GM13976 (cell line): ENCODE measurements around the gene TGFBI.

Source experiments
- DNase-seq: peaks from one replicate; pipeline ENCODE4 v3.0.0; 2012; ENCODE audit warnings: low spot score
- CTCF ChIP-seq: IDR thresholded peaks from 2 replicates; pipeline ENCODE4 v1.5.1; 2012; ENCODE audit warnings: borderline replicate concordance, mild to moderate bottlenecking; ENCODE audit not compliant: insufficient read depth; ENCODE audit errors: extremely low read depth, missing control alignments, control extremely low read depth
- in situ Hi-C: fragments of 300-500 bp; cut with MboI; formaldehyde crosslinking; loops from one replicate; pipeline ENCODE4 v1.12.0; 2022; ENCODE audit warnings: low sequenced_read_pairs, mixed read lengths, inconsistent platforms; ENCODE audit not compliant: unreplicated experiment

The TGFBI gene

DNA sequence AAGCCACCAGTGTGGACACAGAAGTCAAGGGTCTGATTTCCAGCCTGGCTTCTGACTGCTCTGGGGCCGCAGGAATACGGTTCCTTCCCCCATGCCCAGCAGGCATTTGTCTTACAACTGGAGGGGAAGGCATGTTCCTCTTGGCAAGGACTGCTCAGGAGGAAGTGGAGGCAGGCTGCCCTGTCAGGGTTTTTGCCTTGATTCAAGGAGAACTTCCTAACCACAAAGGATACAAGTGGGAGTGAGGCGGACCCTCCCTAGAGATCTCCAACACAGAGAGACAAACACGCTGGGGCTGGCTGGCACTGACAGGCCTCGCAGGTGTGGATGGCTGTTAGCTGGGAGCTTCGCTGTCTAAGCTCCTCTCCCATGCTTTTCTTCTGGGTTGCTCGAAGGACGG is 19.1 kb downstream of the TGFBI start:
- in situ Hi-C loops, result no loop called here
- no peak for TF ChIP-seq CTCF
- no peak for DNase-seq

DNA sequence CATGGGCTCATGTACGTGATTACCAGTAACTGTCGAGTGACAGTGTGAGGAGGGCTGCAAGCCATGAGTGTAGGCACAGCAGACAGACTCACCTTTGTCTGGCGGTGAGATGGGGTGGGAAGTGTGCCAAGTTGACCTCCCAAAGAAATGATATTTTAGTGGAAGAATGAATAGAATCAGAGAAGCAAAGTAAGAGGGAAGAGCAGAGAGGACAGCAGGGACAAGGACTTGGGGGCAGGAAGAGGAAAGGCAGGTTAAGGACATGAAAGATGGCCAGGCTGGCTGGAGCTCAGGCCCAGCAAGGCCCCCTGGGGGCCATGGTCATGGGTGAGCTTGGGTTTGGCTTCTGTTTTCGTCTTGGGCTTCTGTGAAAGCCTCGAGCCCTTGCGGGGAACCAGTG is 20.2 kb downstream of the TGFBI start:
- TF ChIP-seq CTCF, result no peak
- DNase-seq, result no peak
- in situ Hi-C loops, result no loop called here

DNA sequence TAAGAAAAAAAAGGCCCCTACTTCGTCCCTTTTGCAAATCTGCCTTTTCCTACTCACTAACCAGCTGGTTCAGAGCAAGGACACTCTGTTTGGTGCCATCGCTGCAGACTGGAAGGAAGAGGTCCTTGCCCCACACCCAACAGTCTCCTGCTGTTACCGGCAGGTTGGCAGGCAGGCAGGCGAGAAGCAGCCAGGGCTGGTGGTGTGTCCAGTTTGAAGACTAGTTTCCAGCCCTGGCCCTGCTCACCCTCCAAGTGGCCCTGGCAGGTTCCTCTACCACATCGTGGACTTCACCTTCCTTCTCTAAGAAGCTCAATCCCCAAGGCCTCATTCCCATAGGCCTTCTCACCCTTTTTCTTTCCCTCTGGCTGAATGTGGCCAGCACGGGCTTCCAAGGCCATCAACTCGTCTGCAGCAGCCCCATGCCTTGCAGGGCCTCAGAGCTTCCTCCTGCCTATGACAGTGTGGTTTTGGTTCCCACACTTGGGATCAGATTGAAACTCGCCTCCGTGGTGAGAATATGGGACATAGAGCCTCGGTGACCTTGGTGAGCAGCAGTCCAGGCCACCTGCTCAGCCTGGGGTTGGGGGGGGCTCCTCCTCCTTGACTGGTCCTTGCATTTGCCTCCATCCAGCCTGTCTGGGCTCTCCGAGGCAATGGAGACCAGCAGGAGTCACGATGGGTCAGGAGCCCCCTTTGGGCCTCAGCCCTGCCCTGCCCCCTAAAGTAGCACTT is 22.9 kb downstream of the TGFBI start:
- in situ Hi-C loops, result no loop called here
- DNase-seq, result no peak
- TF ChIP-seq CTCF, result no peak

DNA sequence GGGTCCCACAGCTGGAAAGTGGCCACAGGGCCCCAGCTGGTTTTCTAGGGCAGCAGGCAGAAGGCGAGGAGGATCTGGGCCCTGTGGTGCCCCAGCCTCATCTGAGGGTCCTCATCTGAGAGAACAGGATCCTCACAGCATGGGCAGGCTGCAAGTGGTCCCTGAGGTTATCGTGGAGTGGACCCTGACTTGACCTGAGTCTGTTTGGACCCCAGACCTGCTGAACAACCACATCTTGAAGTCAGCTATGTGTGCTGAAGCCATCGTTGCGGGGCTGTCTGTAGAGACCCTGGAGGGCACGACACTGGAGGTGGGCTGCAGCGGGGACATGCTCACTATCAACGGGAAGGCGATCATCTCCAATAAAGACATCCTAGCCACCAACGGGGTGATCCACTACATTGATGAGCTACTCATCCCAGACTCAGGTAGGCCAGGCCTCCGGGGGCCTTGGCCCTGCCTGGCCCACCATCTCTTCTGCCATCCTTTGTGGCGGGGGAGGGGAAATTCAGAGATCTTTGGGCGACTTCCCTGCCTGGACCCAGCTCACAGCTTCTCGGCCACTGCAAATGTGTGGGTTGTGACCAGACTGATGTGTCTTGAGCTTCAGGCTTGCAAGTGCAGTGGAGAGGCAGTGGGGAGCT is 24.0 kb downstream of the TGFBI start:
- TF ChIP-seq CTCF, result no peak
- in situ Hi-C loops, result no loop called here
- DNase-seq, result no peak

DNA sequence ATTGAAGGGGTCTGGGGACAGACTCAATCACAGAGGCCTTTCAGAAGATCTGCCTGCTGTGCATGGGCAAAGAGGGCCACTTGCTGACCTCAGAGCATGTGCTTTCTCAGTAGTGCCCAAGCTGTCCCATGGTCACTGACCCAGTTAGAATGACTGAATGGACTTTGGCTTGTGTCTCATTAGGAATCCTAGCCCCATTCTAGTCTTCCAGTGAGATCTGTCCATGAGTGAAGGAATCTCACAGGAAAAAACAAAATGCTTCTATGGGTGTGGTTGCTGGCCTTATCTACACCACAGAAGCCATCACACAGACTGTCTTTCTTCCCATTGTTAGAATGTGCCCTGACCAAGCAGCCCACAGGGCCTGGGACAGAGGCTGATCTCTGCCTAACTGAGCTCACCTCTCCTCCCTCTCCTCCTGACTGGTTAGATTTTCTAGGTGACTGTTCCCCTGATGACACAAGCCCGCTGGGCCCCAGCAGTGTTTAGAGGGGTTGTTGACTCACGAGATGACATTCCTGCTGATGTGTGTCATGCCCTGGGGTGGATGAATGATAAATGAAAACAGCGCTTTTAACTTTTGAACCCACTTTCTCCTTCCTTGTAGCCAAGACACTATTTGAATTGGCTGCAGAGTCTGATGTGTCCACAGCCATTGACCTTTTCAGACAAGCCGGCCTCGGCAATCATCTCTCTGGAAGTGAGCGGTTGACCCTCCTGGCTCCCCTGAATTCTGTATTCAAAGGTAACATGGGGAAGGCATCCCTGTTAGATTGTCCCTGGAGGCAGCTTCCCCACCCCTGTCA is 24.8 kb downstream of the TGFBI start:
- in situ Hi-C loops, result no loop called here
- no peak for DNase-seq
- no peak for TF ChIP-seq CTCF

DNA sequence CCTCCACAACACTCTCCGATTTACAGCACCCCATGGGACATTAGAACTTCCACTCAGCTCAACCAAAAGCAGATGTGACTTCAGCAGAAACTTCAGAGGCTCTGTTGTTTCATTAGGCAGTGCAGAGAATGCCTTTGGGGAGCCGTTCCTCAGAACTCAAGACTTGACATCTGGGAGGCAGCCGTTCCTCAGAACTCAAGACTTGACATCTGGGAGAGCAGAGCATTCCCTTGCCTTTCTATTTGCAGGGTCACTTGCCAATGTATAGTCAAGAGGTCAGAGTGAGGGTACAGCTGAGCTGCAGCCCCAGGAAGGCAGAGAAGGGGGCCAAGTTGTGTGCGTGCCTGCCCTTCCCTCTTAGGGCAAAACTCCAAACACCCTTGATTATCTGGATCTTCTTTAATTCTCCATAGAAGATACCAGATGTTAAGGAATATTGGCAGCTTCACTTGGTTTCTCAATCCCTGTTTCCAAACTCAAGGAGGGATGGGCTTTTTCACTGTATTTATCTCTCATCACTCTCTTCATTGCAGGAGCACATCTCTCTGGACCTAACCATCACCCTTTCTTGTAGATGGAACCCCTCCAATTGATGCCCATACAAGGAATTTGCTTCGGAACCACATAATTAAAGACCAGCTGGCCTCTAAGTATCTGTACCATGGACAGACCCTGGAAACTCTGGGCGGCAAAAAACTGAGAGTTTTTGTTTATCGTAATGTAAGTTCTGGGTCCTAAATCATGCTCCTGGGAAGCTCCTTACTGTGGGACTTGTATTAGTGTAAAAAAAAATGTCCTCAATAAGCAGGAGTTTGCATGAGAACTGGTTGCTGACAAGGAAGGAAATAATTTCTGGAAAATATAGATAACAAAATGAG is 25.6 kb downstream of the TGFBI start:
- in situ Hi-C loops, result no loop called here
- DNase-seq, result no peak
- no peak for TF ChIP-seq CTCF
